CD14-positive monocyte (primary cell): ENCODE results near the gene CHRNB1. TPM values are rescaled to one million over a fixed set of nuclear protein-coding genes. Genes with fewer than 3 reads are reported as not detected.
"Not testable (repeated sequence)": the region's sequence is repeated elsewhere in the genome, so short reads cannot be mapped to it uniquely, and the experiment has no call there.

Source experiments
- DNase-seq, 3 donors: peaks; one replicate each; pipeline ENCODE4 v3.0.0-alpha.2; 2011 to 2022
- H2AFZ ChIP-seq: 2 replicates; pipeline ENCODE4 v1.6.0; 2012; ENCODE audit warnings: mild to moderate bottlenecking, low read depth, low read length, inconsistent platforms; ENCODE audit not compliant: insufficient read depth, poor library complexity, severe bottlenecking
- H3K27ac ChIP-seq, 2 donors: 1 replicate in 1 of 2; 2 replicates in 1 of 2; pipeline ENCODE4 v1.5.1; 2012 to 2013; ENCODE audit warnings: low read length in 2 of 2, control low read depth in 1 of 2, inconsistent platforms in 1 of 2, low read depth in 1 of 2, mild to moderate bottlenecking in 1 of 2
- H3K27me3 ChIP-seq, 2 donors: one replicate each; pipeline versions ENCODE4 v1.6.0 to v1.6.1; 2011 to 2013; ENCODE audit warnings: low read length in 2 of 2; ENCODE audit not compliant: control insufficient read depth in 2 of 2, insufficient read depth in 2 of 2
- H3K36me3 ChIP-seq, 2 donors: replicated peaks in 1 of 2; 1 replicate in 1 of 2; 2 replicates in 1 of 2; pipeline versions ENCODE4 v1.5.1 to v1.6.1; 2012 to 2013; ENCODE audit warnings: low read length in 2 of 2, control low read depth in 1 of 2, inconsistent platforms in 1 of 2, mild to moderate bottlenecking in 1 of 2; ENCODE audit not compliant: insufficient read depth in 2 of 2, control insufficient read depth in 1 of 2
- H3K4me1 ChIP-seq, 2 donors: 1 replicate in 1 of 2; 2 replicates in 1 of 2; pipeline versions ENCODE4 v1.5.1 to v1.6.1; 2012 to 2013; ENCODE audit warnings: low read length in 2 of 2, control low read depth in 1 of 2, inconsistent platforms in 1 of 2, mild to moderate bottlenecking in 1 of 2, moderate library complexity in 1 of 2; ENCODE audit not compliant: insufficient read depth in 2 of 2, control insufficient read depth in 1 of 2
- H3K4me2 ChIP-seq: replicated peaks from 2 replicates; pipeline ENCODE3; 2012; ENCODE audit warnings: low read length, moderate library complexity, mild to moderate bottlenecking; ENCODE audit not compliant: poor library complexity, severe bottlenecking; ENCODE audit errors: extremely low read depth
- H3K4me3 ChIP-seq, 3 experiments: fragments of 200-600 bp in 1 of 3; sonication (generic) in 1 of 3; replicated peaks in 1 of 3; 1 replicate in 2 of 3; 2 replicates in 1 of 3; pipeline ENCODE4 v1.5.1; 2011 to 2013; ENCODE audit warnings: low read length in 3 of 3, mild to moderate bottlenecking in 3 of 3, control low read depth in 2 of 3, low read depth in 2 of 3, inconsistent platforms in 1 of 3, moderate library complexity in 1 of 3
- H3K79me2 ChIP-seq: 2 replicates; pipeline ENCODE4 v1.6.0; 2012; ENCODE audit warnings: mild to moderate bottlenecking, control low read depth, inconsistent platforms, low read length, moderate library complexity; ENCODE audit not compliant: insufficient read depth
- H3K9ac ChIP-seq: 2 replicates; pipeline ENCODE4 v1.6.0; 2017; ENCODE audit warnings: low read length, mild to moderate bottlenecking; ENCODE audit not compliant: insufficient read depth, poor library complexity, severe bottlenecking
- H3K9me3 ChIP-seq, 2 donors: replicated peaks in 1 of 2; 1 replicate in 1 of 2; 2 replicates in 1 of 2; pipeline versions ENCODE4 v1.5.1 to v1.6.1; 2012 to 2013; ENCODE audit warnings: low read length in 2 of 2, control low read depth in 1 of 2; ENCODE audit not compliant: control insufficient read depth in 1 of 2, insufficient read depth in 1 of 2
- H4K20me1 ChIP-seq: 2 replicates; pipeline ENCODE4 v1.6.0; 2012; ENCODE audit warnings: mild to moderate bottlenecking, low read length, control low read depth, moderate library complexity; ENCODE audit not compliant: insufficient read depth
- H3K27ac Mint-ChIP-seq, 7 donors: one replicate each; pipeline ENCODE4 v1.8.0; 2020; ENCODE audit warnings: mild to moderate bottlenecking in 7 of 7, mixed read lengths in 7 of 7, moderate library complexity in 6 of 7, inconsistent platforms in 2 of 7
- H3K27me3 Mint-ChIP-seq, 3 donors: one replicate each; pipeline ENCODE4 v1.8.0; 2021 to 2022; ENCODE audit warnings: low read depth in 3 of 3, mild to moderate bottlenecking in 3 of 3, mixed read lengths in 3 of 3, moderate library complexity in 3 of 3, inconsistent platforms in 1 of 3
- H3K36me3 Mint-ChIP-seq, 2 donors: one replicate each; pipeline ENCODE4 v1.8.0; 2020; ENCODE audit warnings: mixed read lengths in 2 of 2, inconsistent platforms in 1 of 2, mild to moderate bottlenecking in 1 of 2
- H3K4me1 Mint-ChIP-seq: one replicate; pipeline ENCODE4 v1.8.0; 2020; ENCODE audit warnings: mild to moderate bottlenecking, mixed read lengths
- H3K4me3 Mint-ChIP-seq, 2 donors: one replicate each; pipeline ENCODE4 v1.8.0; 2020; ENCODE audit warnings: mild to moderate bottlenecking in 2 of 2, mixed read lengths in 2 of 2, moderate library complexity in 1 of 2
- H3K9me3 Mint-ChIP-seq, 7 donors: one replicate each; pipeline ENCODE4 v1.8.0; 2020 to 2022; ENCODE audit warnings: mixed read lengths in 7 of 7, mild to moderate bottlenecking in 6 of 7, moderate library complexity in 6 of 7, inconsistent platforms in 2 of 7
- whole genome bisulfite sequencing: methylation state at CpG from one replicate; pipeline ENCODE4 v1.1.5; 2013; ENCODE audit warnings: missing lambda C conversion rate; ENCODE audit not compliant: insufficient coverage; 5-methylcytosine and 5-hydroxymethylcytosine counted together
- intact Hi-C, 2 donors: fragments of 100-400 bp; cut with micrococcal nuclease; formaldehyde crosslinking; loops; one replicate each; pipeline versions ENCODE4 v1.15.0 to v1.15.1; 2023
- polyA plus RNA-seq, 3 donors: library from polyadenylated mRNA; depleted of rRNA in 1 of 3; unstranded in 2 of 3; stranded (reverse) in 1 of 3; fragments of 300-500 nt in 2 of 3; fragments of >200 nt in 1 of 3; fragmentation: Illumina TruSeq in 2 of 3; gene quantifications; 1 replicate in 2 of 3; 2 replicates in 1 of 3; pipeline ENCODE4 v1.2.3, GENCODE V29; 2012 to 2021
- TF ChIP-seq, protein P1 (sequence below): fragments of 200-600 bp; IDR thresholded peaks from one replicate; pipeline ENCODE4 v1.8.0; 2022; ENCODE audit warnings: antibody characterized with exemption, mild to moderate bottlenecking

CHRNB1 gene
- polyA plus RNA-seq, 3 donors: 9.3 to 15.7 (median 14.7) TPM

GRCh38 chr17:7470457-7470973 is 25.7 kb downstream of the CHRNB1 start:
- H3K4me3 Mint-ChIP-seq: not testable (repeated sequence)

GRCh38 chr17:7471729-7472128 is 26.9 kb downstream of the CHRNB1 start:
- WGBS: 71% methylated on average over 2 of the region's 2 CpGs
- Histone ChIP-seq H3K9me3 (no peaks in the 10 kb centered on the region), H3K4me2 (no peak overlapping the region), H4K20me1 (peaks cover 5% of the 10 kb centered on the region), H3K79me2 (peaks cover 63% of the 10 kb centered on the region), H3K27ac (no peak overlapping the region), H3K9ac (no peak overlapping the region), H2AFZ (no peak overlapping the region), H3K4me3 (no peak overlapping the region), H3K27me3 (no peaks in the 10 kb centered on the region), H3K36me3 (peaks cover 0 to 7% of the 10 kb centered on the region in 2 donors), H3K4me1 (peaks cover 36 to 43% of the 10 kb centered on the region in 2 donors)
- Mint-ChIP-seq H3K9me3 (no peaks in the 10 kb centered on the region), H3K4me3 (no peak overlapping the region), H3K36me3 (peaks cover 12 to 13% of the 10 kb centered on the region in 2 donors), H3K27ac (no peak overlapping the region), H3K27me3 (no peaks in the 10 kb centered on the region), H3K4me1 (peaks cover 43% of the 10 kb centered on the region)
- intact Hi-C loops: no loop called here
- no peak for DNase-seq
- TF ChIP-seq, protein P1, sequence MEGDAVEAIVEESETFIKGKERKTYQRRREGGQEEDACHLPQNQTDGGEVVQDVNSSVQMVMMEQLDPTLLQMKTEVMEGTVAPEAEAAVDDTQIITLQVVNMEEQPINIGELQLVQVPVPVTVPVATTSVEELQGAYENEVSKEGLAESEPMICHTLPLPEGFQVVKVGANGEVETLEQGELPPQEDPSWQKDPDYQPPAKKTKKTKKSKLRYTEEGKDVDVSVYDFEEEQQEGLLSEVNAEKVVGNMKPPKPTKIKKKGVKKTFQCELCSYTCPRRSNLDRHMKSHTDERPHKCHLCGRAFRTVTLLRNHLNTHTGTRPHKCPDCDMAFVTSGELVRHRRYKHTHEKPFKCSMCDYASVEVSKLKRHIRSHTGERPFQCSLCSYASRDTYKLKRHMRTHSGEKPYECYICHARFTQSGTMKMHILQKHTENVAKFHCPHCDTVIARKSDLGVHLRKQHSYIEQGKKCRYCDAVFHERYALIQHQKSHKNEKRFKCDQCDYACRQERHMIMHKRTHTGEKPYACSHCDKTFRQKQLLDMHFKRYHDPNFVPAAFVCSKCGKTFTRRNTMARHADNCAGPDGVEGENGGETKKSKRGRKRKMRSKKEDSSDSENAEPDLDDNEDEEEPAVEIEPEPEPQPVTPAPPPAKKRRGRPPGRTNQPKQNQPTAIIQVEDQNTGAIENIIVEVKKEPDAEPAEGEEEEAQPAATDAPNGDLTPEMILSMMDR: no peak

More at GRCh38 chr17:7470457-7470973, 25.7 kb downstream of the CHRNB1 start:
- WGBS: 100% methylated on average over 1 of the region's 8 CpGs
- H2AFZ ChIP-seq, H3K9ac ChIP-seq, H3K9me3 Mint-ChIP-seq, H3K9me3 ChIP-seq, H3K27me3 Mint-ChIP-seq, DNase-seq, H3K27ac ChIP-seq, H3K4me3 ChIP-seq, H3K27me3 ChIP-seq, intact Hi-C loops, H3K27ac Mint-ChIP-seq, H3K36me3 ChIP-seq, H4K20me1 ChIP-seq, H3K4me2 ChIP-seq: not testable (repeated sequence)
- Mint-ChIP-seq H3K4me1 (peaks cover 38% of the 10 kb centered on the region), H3K36me3 (peaks cover 9 to 19% of the 10 kb centered on the region in 2 donors)
- Histone ChIP-seq H3K4me1 (peaks cover 31 to 42% of the 10 kb centered on the region in 2 donors), H3K79me2 (peaks cover 50% of the 10 kb centered on the region)

DNA sequence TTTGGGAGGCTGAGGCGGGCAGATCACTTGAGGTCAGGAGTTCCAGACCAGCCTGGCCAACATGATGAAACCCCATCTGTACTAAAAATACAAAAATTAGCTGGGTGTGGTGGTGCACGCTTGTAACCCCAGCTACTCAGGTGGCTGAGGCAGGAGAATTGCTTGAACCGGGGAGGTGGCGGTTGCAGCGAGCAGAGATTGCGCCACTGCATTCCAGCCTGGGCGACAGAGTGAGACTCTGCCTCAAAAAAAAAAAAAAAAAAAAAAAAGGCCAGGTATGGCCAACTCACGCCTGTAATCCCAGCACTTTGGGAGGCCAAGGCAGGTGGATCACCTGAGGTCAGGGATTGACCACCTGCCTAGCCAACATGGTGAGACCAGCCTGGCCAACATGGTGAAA is 29.9 kb downstream of the CHRNB1 start:
- DNase-seq, H3K4me3 Mint-ChIP-seq, H3K9me3 ChIP-seq, H3K27me3 Mint-ChIP-seq, H3K36me3 ChIP-seq, intact Hi-C loops, H3K4me3 ChIP-seq, H3K9me3 Mint-ChIP-seq, H3K9ac ChIP-seq, H2AFZ ChIP-seq, H3K27me3 ChIP-seq, H3K27ac ChIP-seq, H4K20me1 ChIP-seq, H3K4me2 ChIP-seq, H3K36me3 Mint-ChIP-seq: not testable (repeated sequence)
- H3K4me1 Mint-ChIP-seq: peaks cover 52% of the 10 kb centered on the region
- H3K79me2 ChIP-seq: peaks cover 73% of the 10 kb centered on the region
- H3K27ac Mint-ChIP-seq: peak overlapping the region in 4 of 7 donors; percentile 45 to 88 (median 59)
- 17% methylated on average over 5 of the region's 8 CpGs for WGBS
- peaks cover 43 to 56% of the 10 kb centered on the region in 2 donors for H3K4me1 ChIP-seq
